SKM-1 (cell line): Measurements from ENCODE around the gene SPAG16.

Experiments
- DNase-seq: peaks from one replicate; lab custom pipeline; 2025; ENCODE audit not compliant: unreplicated experiment; lab: John Stamatoyannopoulos, UW

The SPAG16 gene

GRCh38 chr2:214358506-214358905 is 1074.2 kb downstream of the SPAG16 start:
- DNase-seq, result no peak

GRCh38 chr2:214361116-214361515 is 1076.9 kb downstream of the SPAG16 start:
- no peak for DNase-seq

GRCh38 chr2:214365549-214365948 is 1081.3 kb downstream of the SPAG16 start:
- no peak for DNase-seq

GRCh38 chr2:214367171-214367570 is 1082.9 kb downstream of the SPAG16 start:
- DNase-seq, result no peak

GRCh38 chr2:214376618-214377285 is 1092.5 kb downstream of the SPAG16 start:
- DNase-seq, result no peak

- DNase-seq, result no peak
Observed at GRCh38 chr2:214377286-214377624, 1093.0 kb downstream of the SPAG16 start.

- no peak for DNase-seq
Observed at GRCh38 chr2:214378455-214379103, 1094.3 kb downstream of the SPAG16 start.

- DNase-seq, result no peak
Observed at GRCh38 chr2:214379227-214379626, 1095.0 kb downstream of the SPAG16 start.

- DNase-seq, result no peak
Observed at GRCh38 chr2:214380681-214381080, 1096.4 kb downstream of the SPAG16 start.

GRCh38 chr2:214382229-214382628 is 1098.0 kb downstream of the SPAG16 start:
- DNase-seq, result no peak

- DNase-seq, result no peak
Observed at GRCh38 chr2:214386720-214387119, 1102.5 kb downstream of the SPAG16 start.

GRCh38 chr2:214389334-214389733 is 1105.1 kb downstream of the SPAG16 start:
- no peak for DNase-seq

- DNase-seq, result no peak
Observed at GRCh38 chr2:214393796-214394195, 1109.5 kb downstream of the SPAG16 start.

- DNase-seq, result no peak
Observed at GRCh38 chr2:214395040-214395439, 1110.8 kb downstream of the SPAG16 start.

GRCh38 chr2:214401580-214401979 is 1117.3 kb downstream of the SPAG16 start:
- no peak for DNase-seq

- no peak for DNase-seq
Observed at GRCh38 chr2:214410128-214410775, 1126.0 kb downstream of the SPAG16 start.

GRCh38 chr2:214410918-214411554 is 1126.8 kb downstream of the SPAG16 start, which contains the start of gene VWC2L:
VWC2L (plus strand) TSS chr2:214411054; CDS start chr2:214414194, 3,140 bp downstream.
- no peak for DNase-seq

- no peak for DNase-seq
Observed at GRCh38 chr2:214412679-214413078, 1128.4 kb downstream of the SPAG16 start.

- no peak for DNase-seq
Observed at GRCh38 chr2:214436470-214436869, 1152.2 kb downstream of the SPAG16 start.

- DNase-seq, result no peak
Observed at GRCh38 chr2:214450118-214450894, 1166.0 kb downstream of the SPAG16 start.
